ENCODE measurements around the gene ZNF221. TPM values are rescaled to one million over a fixed set of nuclear protein-coding genes. Genes with fewer than 3 reads are reported as not detected.

Gene ZNF221
- total and polyA plus RNA-seq, 2 donors (not counting 3 experiments of a cell fraction or from before 2014, with no cell fraction given), result 1.4 to 4.2 TPM

DNA sequence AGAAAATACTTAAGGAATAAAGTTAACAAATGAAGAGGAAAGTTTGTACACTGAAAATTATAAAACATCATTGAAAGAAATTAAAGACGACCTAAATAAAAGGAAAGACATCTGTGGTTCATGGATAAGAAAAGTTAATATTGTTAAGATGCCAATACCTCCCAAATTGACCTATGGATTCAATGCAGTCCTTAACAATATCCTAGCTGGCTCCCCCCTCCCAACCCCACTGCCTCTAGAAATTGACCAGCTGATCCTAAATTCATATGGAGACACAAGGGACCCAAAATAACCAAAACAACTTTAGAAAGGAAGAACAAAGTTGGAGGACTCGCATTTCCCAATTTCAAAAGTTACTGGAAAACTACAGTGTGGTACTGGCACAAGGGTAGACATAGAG lies 44.3 kb upstream of the ZNF221 start:
- Histone ChIP-seq H3K79me2 (ENCODE audit: control insufficient read depth, insufficient read depth, low read length) (no peaks in the 10 kb centered on the region), H3K27ac (ENCODE audit: insufficient read depth, low read depth, low read length) (no peak overlapping the region), H3K9ac (replicated peaks; ENCODE audit: extremely low read depth, insufficient read depth, low read length) (no peak overlapping the region), H3K9me1 (replicated peaks; ENCODE audit: control insufficient read depth, extremely low read depth, insufficient read depth, low read length) (no peaks in the 10 kb centered on the region), H3K4me2 (ENCODE audit: insufficient read depth, low read length) (no peak overlapping the region), H2AFZ (ENCODE audit: low read depth, low read length) (no peak overlapping the region), H3K27me3 (ENCODE audit: control insufficient read depth in 2 of 2, insufficient read depth in 2 of 2, low read length in 2 of 2) (no peaks in the 10 kb centered on the region), H3K36me3 (ENCODE audit: control insufficient read depth in 2 of 2, extremely low read depth in 1 of 2, insufficient read depth in 2 of 2, low read length in 2 of 2) (no peaks in the 10 kb centered on the region), H3K9me3 (replicated peaks; ENCODE audit: control insufficient read depth, insufficient read depth, low read length) (no peaks in the 10 kb centered on the region), H3K4me1 (ENCODE audit: control insufficient read depth, extremely low read depth, insufficient read depth, low read length) (peaks cover 3% of the 10 kb centered on the region), H4K20me1 (replicated peaks; ENCODE audit: control insufficient read depth, extremely low read depth, insufficient read depth, low read length) (no peaks in the 10 kb centered on the region), H3K4me3 (replicated peaks in 1 of 3; ENCODE audit: insufficient read depth in 1 of 3, low read depth in 1 of 3, low read length in 3 of 3) (no peak overlapping the region)
- no TSS peak for BruUV-seq (replicated peaks)
- no peak for DNase-seq (ENCODE audit: low read depth, low spot score)
- TF ChIP-seq GATA2 (IDR thresholded peaks at IDR 0.05; ENCODE audit: insufficient read depth, insufficient read length, low read depth, low read length) (no peak), EZH2 (IDR thresholded peaks at IDR 0.05; ENCODE audit: borderline replicate concordance, low read depth, low read length, severe bottlenecking) (no peak), JUN (IDR thresholded peaks at IDR 0.05; ENCODE audit: borderline replicate concordance, insufficient read depth, insufficient read length, low read depth) (no peak), POLR2A (IDR thresholded peaks at IDR 0.05; ENCODE audit: low read depth, low read length) (no peak), MYC (IDR thresholded peaks at IDR 0.05; ENCODE audit: low read depth, low read length) (no peak), POLR2AphosphoS5 (IDR thresholded peaks at IDR 0.05; ENCODE audit: insufficient read depth, low read depth, low read length) (no peak), FOS (IDR thresholded peaks at IDR 0.05; ENCODE audit: borderline replicate concordance, insufficient read depth, low read length) (no peak)
- TF ChIP-seq, protein P1, sequence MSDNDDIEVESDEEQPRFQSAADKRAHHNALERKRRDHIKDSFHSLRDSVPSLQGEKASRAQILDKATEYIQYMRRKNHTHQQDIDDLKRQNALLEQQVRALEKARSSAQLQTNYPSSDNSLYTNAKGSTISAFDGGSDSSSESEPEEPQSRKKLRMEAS (IDR thresholded peaks at IDR 0.05; ENCODE audit: insufficient read depth, insufficient read length), result no peak
- TF ChIP-seq, protein P2, sequence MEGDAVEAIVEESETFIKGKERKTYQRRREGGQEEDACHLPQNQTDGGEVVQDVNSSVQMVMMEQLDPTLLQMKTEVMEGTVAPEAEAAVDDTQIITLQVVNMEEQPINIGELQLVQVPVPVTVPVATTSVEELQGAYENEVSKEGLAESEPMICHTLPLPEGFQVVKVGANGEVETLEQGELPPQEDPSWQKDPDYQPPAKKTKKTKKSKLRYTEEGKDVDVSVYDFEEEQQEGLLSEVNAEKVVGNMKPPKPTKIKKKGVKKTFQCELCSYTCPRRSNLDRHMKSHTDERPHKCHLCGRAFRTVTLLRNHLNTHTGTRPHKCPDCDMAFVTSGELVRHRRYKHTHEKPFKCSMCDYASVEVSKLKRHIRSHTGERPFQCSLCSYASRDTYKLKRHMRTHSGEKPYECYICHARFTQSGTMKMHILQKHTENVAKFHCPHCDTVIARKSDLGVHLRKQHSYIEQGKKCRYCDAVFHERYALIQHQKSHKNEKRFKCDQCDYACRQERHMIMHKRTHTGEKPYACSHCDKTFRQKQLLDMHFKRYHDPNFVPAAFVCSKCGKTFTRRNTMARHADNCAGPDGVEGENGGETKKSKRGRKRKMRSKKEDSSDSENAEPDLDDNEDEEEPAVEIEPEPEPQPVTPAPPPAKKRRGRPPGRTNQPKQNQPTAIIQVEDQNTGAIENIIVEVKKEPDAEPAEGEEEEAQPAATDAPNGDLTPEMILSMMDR (IDR thresholded peaks at IDR 0.05; ENCODE audit: extremely low read depth in 1 of 2, insufficient read depth in 1 of 2, low read depth in 1 of 2, low read length in 2 of 2), result no peak
- dilution Hi-C loops (cut with MboI; ENCODE audit: extremely low pct_ligation_motif_present, low sequenced_read_pairs) (no loop called here), intact Hi-C loops (cut with micrococcal nuclease) (no loop called here)
- ChIA-PET POLR2A (no interaction called here), CTCF (no interaction called here)
- FAIRE-seq, result no peak
